ENCODE measurements around the gene GADD45A.

DNA sequence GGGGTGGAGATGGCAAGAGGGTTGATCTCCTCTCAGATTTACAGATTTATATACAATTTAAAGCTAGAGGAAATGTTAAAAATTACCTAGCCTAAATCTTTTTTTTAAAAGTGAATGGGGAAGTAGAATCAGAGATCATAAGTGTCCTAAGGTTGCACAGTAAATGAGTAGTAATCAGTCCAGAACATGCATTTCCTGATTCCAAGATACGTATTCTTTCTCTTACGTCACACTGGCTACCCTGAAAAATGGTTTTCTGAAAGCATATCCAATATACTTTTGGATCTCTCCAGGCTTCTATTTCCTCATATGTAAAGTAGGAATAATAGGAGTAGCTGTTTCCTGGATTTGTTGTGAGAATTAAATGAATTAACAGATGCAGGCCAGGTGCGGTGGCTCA, 11.7 kb downstream of the GADD45A start:
- TF ChIP-seq TCF4 (CRISPR knock-in tag; IDR thresholded peaks at IDR 0.05; ENCODE audit: borderline replicate concordance) = no peak
- no peak for TF ChIP-seq GLIS3 (CRISPR knock-in tag; IDR thresholded peaks at IDR 0.05)
- TF ChIP-seq ARNTL (CRISPR knock-in tag; IDR thresholded peaks at IDR 0.05; ENCODE audit: borderline replicate concordance, low read depth) = no peak
- no peak for TF ChIP-seq ZNF70 (CRISPR knock-in tag; IDR thresholded peaks at IDR 0.05)
